Left lobe of liver (tissue), 2 donors: ENCODE results near the gene USP35. TPM values are rescaled to one million over a fixed set of nuclear protein-coding genes. Genes with fewer than 3 reads are reported as not detected.
"Not testable (repeated sequence)": the region's sequence is repeated elsewhere in the genome, so short reads cannot be mapped to it uniquely, and the experiment has no call there.

Experiments
- ATAC-seq: fragments of 200-7000 bp; cut with Tn5 transposase; one replicate; pipeline ENCODE4 v1.9.1; 2020; ENCODE audit warnings: mild to moderate bottlenecking, moderate library complexity
- DNase-seq: peaks from one replicate; pipeline ENCODE4 v3.0.0-alpha.2; 2020; ENCODE audit warnings: low spot score
- total RNA-seq: library from RNA; stranded (reverse); gene quantifications from one replicate; pipeline ENCODE4 v1.2.1, GENCODE V29; 2021
- donor health status: DM: no; HTN: no; CAD: no; lungs with moderate emphysema.
- donor health status: DM: no; HTN: yes; CAD: no.

Gene USP35
- total RNA-seq, 1 donor from 2014 or later = 7.8 TPM

DNA sequence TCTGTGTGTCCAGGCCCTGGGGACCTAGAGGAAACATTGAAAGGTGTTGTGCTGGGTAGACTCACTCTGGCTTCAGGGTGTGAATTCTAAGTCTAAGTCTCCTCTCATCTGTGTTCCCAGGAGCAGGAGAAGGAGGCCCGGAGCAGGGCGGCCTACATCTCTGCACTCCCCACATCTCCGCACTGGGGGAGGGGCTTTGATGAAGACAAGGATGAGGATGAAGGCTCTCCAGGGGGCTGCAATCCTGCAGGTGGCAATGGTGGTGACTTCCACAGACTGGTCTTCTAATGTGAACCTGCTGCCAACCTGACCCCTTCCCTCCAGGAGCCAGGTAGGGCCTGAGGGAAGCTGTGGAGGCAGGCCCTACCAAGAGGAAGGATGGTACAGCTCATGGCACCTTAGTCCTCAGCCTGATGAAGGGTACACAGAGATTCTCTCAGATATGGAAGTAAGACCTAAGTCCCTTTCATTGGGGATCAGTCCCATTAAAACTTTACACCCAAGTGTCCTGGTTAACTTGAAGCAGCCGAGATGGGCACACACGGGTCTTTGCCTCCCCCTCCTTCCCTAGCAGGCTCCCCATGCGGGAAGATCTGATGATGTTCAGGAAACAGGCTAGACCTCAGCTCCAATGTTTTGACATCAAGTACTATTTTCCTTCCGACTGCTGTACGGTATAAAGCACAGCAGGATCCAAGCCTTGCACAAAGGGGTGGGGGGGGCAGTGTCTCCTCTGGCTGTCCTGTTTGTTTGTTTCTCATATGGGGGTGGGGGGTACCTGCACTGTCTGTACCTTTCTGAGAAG is 25.0 kb downstream of the USP35 start:
- no peak for DNase-seq
- no peak for ATAC-seq

- ATAC-seq (no peak), DNase-seq (no peak)
Measured at GRCh38 chr11:78214331-78215194, 25.8 kb downstream of the USP35 start.

DNA sequence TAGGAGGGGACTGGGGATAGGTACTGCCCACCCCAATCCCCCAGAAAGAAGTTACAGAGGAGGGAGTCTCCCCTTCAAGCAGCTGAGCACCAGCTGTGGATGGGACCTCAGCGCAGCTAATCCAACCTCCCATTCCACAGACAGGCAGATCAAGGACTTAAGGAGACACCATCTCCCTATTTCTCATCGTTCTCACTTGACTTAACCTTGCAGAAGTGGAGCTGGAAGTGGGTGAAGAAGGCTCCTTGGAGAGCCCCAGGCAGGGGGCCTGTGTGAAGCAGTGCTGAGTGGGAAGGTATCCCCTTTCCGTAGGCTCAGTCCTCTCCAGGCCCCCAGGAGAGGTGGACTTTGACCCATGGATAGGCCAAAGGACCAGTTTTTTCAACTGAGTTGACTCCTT is 27.3 kb downstream of the USP35 start:
- ATAC-seq (no peak), DNase-seq (no peak)

- DNase-seq (peak; percentile 21), ATAC-seq (no peak)
Measured at GRCh38 chr11:78216571-78217287, 28.0 kb downstream of the USP35 start.

DNA sequence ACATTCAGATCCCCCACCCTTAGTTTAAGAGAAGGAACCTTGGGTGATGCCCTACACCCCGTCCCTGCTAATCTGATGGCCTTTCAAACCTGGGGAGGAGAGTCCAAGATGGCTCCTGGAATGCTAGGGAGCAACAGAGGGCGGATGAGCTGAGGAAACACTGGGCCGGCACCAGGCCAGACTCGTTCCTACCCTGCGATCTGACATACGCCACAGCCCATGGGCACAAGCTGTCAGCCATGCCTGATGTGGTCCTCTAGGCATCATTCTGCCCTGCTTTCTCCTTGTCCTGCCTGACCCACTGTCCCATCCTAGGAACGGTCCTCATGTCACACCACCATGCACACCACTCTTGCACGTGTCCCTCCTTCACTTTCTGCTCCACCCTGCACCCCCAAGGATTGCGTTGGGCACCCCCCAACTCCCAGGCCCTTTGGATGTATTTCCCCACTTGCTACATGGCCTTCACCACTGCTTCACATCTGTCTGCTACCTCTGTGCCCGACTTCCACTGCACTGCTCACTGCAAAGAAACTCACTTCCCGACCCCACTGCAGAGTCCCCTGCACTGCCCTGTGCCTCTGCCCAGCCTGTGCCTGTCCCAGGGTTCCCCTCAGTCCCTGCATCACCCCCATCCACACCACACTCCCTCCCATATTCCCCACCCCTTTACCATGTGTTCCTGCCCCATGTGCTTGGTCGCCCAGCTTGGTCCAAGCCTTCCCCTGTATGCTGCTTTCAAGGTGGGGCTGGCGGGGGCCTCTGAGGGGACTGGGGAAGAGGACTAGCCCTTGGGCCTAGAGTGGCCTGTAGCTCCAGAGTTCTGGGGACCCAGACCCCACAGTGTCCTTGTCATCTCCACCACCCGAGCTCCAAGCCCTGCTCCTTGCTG is 29.2 kb downstream of the USP35 start:
- ATAC-seq = no peak
- DNase-seq = peak; percentile 38

- ATAC-seq (no peak), DNase-seq (peak; percentile 33)
Measured at GRCh38 chr11:78218707-78219492, 30.2 kb downstream of the USP35 start.

DNA sequence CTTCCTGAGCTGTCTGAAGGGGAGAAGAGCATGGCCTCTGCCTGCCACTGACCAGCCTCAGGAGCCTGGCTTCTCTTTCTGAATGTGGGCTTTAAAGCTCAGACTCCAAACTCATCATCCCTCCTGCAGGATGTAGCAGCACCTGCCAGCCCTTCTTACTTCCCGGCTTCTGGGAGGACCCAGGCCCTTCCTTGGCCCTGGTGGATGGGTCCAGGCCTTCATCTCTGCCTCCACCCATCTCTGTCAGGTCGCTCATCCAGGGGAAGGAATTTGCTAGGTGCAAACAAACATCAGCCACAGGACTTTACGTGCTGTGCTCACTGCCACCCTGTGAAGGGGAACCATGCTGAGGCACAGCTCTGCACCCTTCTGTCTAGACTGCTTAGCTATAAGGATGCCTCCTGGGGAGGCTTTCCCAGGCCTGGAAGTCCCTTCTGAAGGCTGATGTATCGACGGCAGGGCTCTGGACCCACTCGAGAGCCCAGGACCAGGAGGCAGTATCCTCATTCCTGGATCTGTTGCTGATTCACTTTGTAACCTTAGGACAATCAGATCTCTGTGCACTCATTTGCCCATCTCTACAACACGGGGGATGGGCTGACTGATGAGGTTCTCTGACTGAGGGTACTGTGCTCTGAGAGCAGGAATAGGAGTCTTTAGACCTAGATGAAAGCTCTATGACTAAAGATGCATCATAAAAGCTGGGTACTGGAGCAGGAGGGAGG is 30.9 kb downstream of the USP35 start:
- DNase-seq = peak; percentile 30

DNA sequence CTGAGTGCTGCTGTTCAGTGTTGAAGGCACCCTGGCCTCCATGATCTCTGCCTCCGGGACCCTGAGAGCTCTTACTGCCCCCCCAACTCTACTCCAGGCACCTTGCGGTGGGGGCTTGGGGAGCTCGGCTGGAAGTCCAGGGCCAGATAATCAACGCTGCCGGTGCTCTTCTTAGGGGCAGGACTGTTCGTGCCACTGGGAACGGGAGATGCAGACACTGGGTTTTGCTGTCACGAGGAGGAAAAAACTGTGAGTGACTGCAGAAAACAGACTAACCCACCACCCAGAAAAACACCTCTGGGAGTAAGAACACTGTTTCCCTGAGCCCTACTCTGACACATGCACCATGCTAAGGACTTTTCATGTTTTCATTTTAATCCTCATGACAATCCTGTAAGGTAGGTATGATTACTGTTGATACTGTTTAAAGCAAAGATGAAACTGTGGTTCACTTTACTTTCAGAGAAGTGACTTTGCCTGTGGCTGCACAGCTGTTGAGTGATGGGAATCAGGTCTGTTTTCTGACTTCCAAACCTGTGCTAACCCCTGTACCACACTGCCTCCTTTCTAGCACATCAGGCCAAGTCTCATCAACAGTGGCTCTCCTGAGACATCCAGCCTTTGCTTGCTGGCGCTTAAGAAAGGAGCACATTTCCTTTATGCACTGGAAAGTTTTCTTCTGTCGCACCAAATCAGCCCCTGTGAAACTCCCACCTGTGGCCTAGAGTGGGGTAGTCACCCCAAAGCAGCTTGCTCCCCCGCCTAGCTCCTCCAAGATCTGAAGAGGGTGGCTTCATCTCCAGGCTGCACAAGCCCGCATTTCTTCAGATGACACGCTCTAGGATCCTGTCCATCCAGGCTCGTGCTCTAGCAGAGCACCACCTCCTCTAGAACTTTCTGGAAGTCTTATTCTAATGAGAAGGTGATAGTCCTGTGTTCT is 31.8 kb downstream of the USP35 start:
- ATAC-seq = no peak
- peak; percentile 30 for DNase-seq

More for the DNA sequence above, 30.9 kb downstream of the USP35 start:
- no peak for ATAC-seq

DNA sequence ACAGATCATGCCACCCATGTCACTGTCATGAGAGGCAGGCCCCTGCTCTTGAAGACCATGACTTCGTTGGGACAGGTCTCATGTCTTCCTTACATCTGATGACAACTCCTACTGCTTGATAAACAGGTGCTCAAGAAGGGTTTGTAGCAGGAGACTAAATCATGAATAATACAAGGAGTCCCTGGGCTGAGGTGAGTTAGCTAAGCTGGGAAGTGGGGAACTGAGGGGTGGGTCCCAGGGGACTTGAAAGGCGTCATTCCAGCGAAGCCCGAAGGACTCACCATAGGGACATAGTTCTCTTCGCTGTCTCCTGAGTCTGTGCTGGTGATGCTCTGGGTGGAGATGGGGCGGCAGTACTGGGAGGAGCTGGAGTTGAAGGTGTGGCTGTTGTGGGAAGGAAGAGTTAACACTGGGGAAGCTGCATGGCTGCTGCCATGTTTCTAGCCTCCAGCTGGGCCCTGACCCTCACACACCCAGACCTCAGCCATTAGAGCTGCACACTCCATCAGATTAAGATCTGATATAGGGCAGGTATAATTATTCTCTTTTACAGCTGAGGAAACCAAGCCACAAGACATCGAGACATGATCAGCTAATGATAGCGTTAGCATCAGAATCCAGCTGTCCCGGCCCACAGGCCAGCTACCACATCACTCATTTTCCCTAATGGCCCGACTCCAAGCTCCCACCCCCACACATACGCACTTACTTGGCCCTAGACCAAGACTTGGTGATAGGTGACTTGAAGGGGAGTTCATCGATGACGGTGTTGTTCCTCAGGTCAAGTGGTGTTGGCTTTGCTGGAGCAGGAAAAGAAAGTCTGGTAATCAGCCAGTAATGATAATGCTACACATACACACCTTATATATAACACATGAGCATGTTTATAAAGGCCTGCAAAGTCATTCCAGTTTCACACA is 32.9 kb downstream of the USP35 start:
- peak; percentile 31 for DNase-seq

GRCh38 chr11:78222726-78223125 is 34.0 kb downstream of the USP35 start:
- not testable (repeated sequence) for ATAC-seq
- peak; percentile 40 for DNase-seq

More for the DNA sequence above, 32.9 kb downstream of the USP35 start:
- ATAC-seq = no peak

- DNase-seq (peak; percentile 27), ATAC-seq (no peak)
Measured at GRCh38 chr11:78223320-78223954, 34.7 kb downstream of the USP35 start.

GRCh38 chr11:78224506-78224905 is 35.8 kb downstream of the USP35 start:
- no peak for ATAC-seq
- peak; percentile 35 for DNase-seq

DNA sequence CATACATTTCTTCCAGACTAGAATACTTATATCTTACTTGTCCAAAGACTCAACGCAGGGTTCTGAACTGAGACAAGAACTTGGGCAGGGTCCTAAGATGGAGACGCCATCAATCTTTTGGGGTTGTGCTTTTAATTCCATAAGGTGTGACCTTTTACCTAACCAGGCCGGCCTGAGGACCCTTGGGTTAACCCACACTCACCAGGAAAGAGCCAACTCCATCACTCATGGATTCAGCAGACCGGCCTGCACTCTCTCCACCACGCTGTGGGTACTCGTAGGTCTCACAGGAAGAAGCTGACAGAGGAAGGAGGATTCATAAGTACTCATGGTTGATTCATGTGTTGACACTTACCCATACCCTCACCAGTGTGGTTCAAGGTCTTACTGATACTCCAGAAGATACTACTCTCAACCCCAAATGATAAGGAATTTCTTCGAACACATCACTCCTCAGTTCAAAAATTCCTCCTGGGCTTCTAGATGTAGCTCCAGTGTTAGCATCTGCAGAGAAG is 36.2 kb downstream of the USP35 start:
- ATAC-seq = no peak
- peak; percentile 19 for DNase-seq

DNA sequence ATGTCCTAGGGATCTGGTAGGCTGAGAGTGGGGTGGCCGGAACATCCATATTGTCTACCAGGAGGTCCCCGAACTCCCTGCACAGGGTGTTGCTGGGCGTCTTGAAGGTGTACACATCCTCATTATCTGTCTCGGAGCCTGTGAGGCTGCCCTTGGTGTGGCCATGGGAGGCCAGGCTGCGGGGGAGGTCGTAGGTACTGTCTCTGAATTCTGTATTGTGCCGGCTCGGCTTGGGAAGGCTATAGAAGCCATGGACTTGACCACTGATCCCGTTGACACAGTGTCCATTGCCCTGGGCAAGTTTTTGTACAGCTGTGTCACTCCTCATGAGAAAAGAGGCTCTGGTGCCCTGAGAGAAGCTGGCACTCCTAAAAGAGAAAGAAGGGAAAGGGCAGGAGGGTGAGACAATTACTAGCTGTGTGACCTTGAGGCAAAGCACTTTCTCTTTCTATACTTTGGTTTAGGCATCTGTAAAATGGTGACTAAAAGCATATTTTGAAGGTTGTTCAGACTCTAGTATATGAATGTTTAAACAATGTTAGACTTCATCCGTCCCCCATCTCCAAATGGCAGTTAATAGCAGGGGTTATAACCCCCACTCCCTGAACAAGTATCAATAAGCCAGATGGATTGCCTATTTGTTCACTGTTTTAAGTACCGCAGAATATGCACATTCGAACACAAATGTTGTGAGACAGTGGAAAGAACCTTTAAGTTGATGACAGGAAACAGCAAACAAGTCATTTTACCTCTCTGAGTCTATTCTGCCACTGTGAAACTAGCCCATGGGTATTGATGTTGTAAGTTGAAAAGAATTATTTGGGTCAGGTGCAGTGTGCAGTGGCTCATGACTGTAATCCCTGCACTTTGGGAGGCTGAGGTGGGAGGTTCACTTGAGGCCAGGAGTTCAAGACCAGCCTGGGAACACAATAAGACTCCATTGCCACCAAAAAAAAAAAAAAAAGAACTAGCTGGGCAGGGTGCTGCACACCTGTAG is 38.3 kb downstream of the USP35 start:
- ATAC-seq (no peak), DNase-seq (peak; percentile 5)

GRCh38 chr11:78227921-78228320 is 39.2 kb downstream of the USP35 start:
- DNase-seq = peak; percentile 28
- no peak for ATAC-seq
